Measurements from ENCODE around the gene TBC1D28.
"Not testable (repeated sequence)": the region's sequence is repeated elsewhere in the genome, so short reads cannot be mapped to it uniquely, and the experiment has no call there.

The TBC1D28 gene

GRCh38 chr17:18650094-18650493, 5.9 kb upstream of the TBC1D28 start:
- not testable (repeated sequence) for H3K4me2 ChIP-seq; H3K27me3 ChIP-seq (ENCODE audit: insufficient read depth, low read depth); H3K79me2 ChIP-seq (ENCODE audit: insufficient read depth, low read depth); H3K27ac ChIP-seq; H3K4me1 ChIP-seq (ENCODE audit: low read depth, poor library complexity, severe bottlenecking); H3K36me3 ChIP-seq (ENCODE audit: insufficient read depth); H2AFZ ChIP-seq (ENCODE audit: low read depth); H3K4me3 ChIP-seq (IDR thresholded peaks at IDR 0.05; ENCODE audit: insufficient read depth, low read depth, low read length); H3K9ac ChIP-seq; H4K20me1 ChIP-seq (ENCODE audit: insufficient read depth)

- H3K4me1 ChIP-seq (ENCODE audit: low read depth, poor library complexity, severe bottlenecking); H3K4me2 ChIP-seq; H4K20me1 ChIP-seq (ENCODE audit: insufficient read depth); H3K36me3 ChIP-seq (ENCODE audit: insufficient read depth); H3K27me3 ChIP-seq (ENCODE audit: insufficient read depth, low read depth); H2AFZ ChIP-seq (ENCODE audit: low read depth); H3K79me2 ChIP-seq (ENCODE audit: insufficient read depth, low read depth); H3K9ac ChIP-seq; H3K4me3 ChIP-seq (IDR thresholded peaks at IDR 0.05; ENCODE audit: insufficient read depth, low read depth, low read length); H3K27ac ChIP-seq: not testable (repeated sequence)
Observed at GRCh38 chr17:18643124-18643523, 1.1 kb downstream of the TBC1D28 start.

- not testable (repeated sequence) for H3K27ac ChIP-seq; H3K27me3 ChIP-seq (ENCODE audit: insufficient read depth, low read depth); H3K4me1 ChIP-seq (ENCODE audit: low read depth, poor library complexity, severe bottlenecking); H4K20me1 ChIP-seq (ENCODE audit: insufficient read depth); H3K4me3 ChIP-seq (IDR thresholded peaks at IDR 0.05; ENCODE audit: insufficient read depth, low read depth, low read length); H2AFZ ChIP-seq (ENCODE audit: low read depth); H3K79me2 ChIP-seq (ENCODE audit: insufficient read depth, low read depth); H3K4me2 ChIP-seq; H3K9ac ChIP-seq; H3K36me3 ChIP-seq (ENCODE audit: insufficient read depth)
Observed at GRCh38 chr17:18638357-18638756, 5.8 kb downstream of the TBC1D28 start.

- not testable (repeated sequence) for H3K4me2 ChIP-seq; H3K4me3 ChIP-seq (IDR thresholded peaks at IDR 0.05; ENCODE audit: insufficient read depth, low read depth, low read length)
Observed at GRCh38 chr17:18636237-18636636, 8.0 kb downstream of the TBC1D28 start.

GRCh38 chr17:18635773-18636172, 8.4 kb downstream of the TBC1D28 start:
- not testable (repeated sequence) for H3K4me3 ChIP-seq (IDR thresholded peaks at IDR 0.05; ENCODE audit: insufficient read depth, low read depth, low read length); H3K36me3 ChIP-seq (ENCODE audit: insufficient read depth); H3K27me3 ChIP-seq (ENCODE audit: insufficient read depth, low read depth); H3K4me1 ChIP-seq (ENCODE audit: low read depth, poor library complexity, severe bottlenecking); H2AFZ ChIP-seq (ENCODE audit: low read depth); H3K9ac ChIP-seq; H3K4me2 ChIP-seq; H3K27ac ChIP-seq; H4K20me1 ChIP-seq (ENCODE audit: insufficient read depth); H3K79me2 ChIP-seq (ENCODE audit: insufficient read depth, low read depth)

More at GRCh38 chr17:18636237-18636636, 8.0 kb downstream of the TBC1D28 start:
- not testable (repeated sequence) for H4K20me1 ChIP-seq (ENCODE audit: insufficient read depth); H3K27me3 ChIP-seq (ENCODE audit: insufficient read depth, low read depth); H3K9ac ChIP-seq; H3K27ac ChIP-seq; H3K79me2 ChIP-seq (ENCODE audit: insufficient read depth, low read depth); H2AFZ ChIP-seq (ENCODE audit: low read depth); H3K4me1 ChIP-seq (ENCODE audit: low read depth, poor library complexity, severe bottlenecking); H3K36me3 ChIP-seq (ENCODE audit: insufficient read depth)

- H3K79me2 ChIP-seq (ENCODE audit: insufficient read depth, low read depth); H3K4me2 ChIP-seq; H3K9ac ChIP-seq; H3K4me3 ChIP-seq (IDR thresholded peaks at IDR 0.05; ENCODE audit: insufficient read depth, low read depth, low read length); H4K20me1 ChIP-seq (ENCODE audit: insufficient read depth); H3K27ac ChIP-seq; H3K36me3 ChIP-seq (ENCODE audit: insufficient read depth); H3K27me3 ChIP-seq (ENCODE audit: insufficient read depth, low read depth); H2AFZ ChIP-seq (ENCODE audit: low read depth); H3K4me1 ChIP-seq (ENCODE audit: low read depth, poor library complexity, severe bottlenecking): not testable (repeated sequence)
Observed at GRCh38 chr17:18634550-18635263, 9.5 kb downstream of the TBC1D28 start.

GRCh38 chr17:18626152-18626870, 17.9 kb downstream of the TBC1D28 start:
- no peaks in the 10 kb centered on the region for H3K27me3 ChIP-seq (ENCODE audit: insufficient read depth, low read depth)
- H4K20me1 ChIP-seq (ENCODE audit: insufficient read depth) = no peaks in the 10 kb centered on the region
- H3K27ac ChIP-seq = no peak overlapping the region
- no peak overlapping the region for H3K9ac ChIP-seq
- no peaks in the 10 kb centered on the region for H3K36me3 ChIP-seq (ENCODE audit: insufficient read depth)
- peak overlapping the region; percentile 33; the same call in 1 of the 2 replicates for H3K4me2 ChIP-seq
- no peaks in the 10 kb centered on the region for H3K79me2 ChIP-seq (ENCODE audit: insufficient read depth, low read depth)
- peaks cover 5% of the 10 kb centered on the region for H3K4me1 ChIP-seq (ENCODE audit: low read depth, poor library complexity, severe bottlenecking)
- TF ChIP-seq CTCF (conservative IDR thresholded peaks at IDR 0.05; ENCODE audit: low read depth, low read length) = no peak
- no peak overlapping the region for H3K4me3 ChIP-seq (IDR thresholded peaks at IDR 0.05; ENCODE audit: insufficient read depth, low read depth, low read length)
- H2AFZ ChIP-seq (ENCODE audit: low read depth) = peak overlapping the region; percentile 65

Measured in KMS-11 (cell line).